KOPT-K1 (cell line): ENCODE measurements around the gene MAML2.
"Not testable (repeated sequence)": the region's sequence is repeated elsewhere in the genome, so short reads cannot be mapped to it uniquely, and the experiment has no call there.

Experiments used
- H3K27ac ChIP-seq: fragments of 200-600 bp; sonication (generic); 2 replicates; pipeline ENCODE4 v1.5.1; 2016; ENCODE audit warnings: antibody characterized with exemption, mild to moderate bottlenecking, low read depth, low read length; ENCODE audit not compliant: poor library complexity, severe bottlenecking
- H3K36me3 ChIP-seq: fragments of 200-600 bp; sonication (generic); 2 replicates; pipeline ENCODE4 v1.5.1; 2017; ENCODE audit warnings: antibody characterized with exemption, mild to moderate bottlenecking, low read length, moderate library complexity; ENCODE audit not compliant: insufficient read depth
- H3K9me3 ChIP-seq: fragments of 200-600 bp; sonication (generic); 2 replicates; pipeline ENCODE4 v1.5.1; 2017; ENCODE audit warnings: antibody characterized with exemption, low read length, mild to moderate bottlenecking; ENCODE audit not compliant: insufficient read depth, poor library complexity, severe bottlenecking

Gene MAML2

GRCh38 chr11:96279018-96279895 is 63.7 kb downstream of the MAML2 start:
- Histone ChIP-seq H3K9me3 (no peaks in the 10 kb centered on the region), H3K27ac (no peak overlapping the region), H3K36me3 (no peaks in the 10 kb centered on the region)

DNA sequence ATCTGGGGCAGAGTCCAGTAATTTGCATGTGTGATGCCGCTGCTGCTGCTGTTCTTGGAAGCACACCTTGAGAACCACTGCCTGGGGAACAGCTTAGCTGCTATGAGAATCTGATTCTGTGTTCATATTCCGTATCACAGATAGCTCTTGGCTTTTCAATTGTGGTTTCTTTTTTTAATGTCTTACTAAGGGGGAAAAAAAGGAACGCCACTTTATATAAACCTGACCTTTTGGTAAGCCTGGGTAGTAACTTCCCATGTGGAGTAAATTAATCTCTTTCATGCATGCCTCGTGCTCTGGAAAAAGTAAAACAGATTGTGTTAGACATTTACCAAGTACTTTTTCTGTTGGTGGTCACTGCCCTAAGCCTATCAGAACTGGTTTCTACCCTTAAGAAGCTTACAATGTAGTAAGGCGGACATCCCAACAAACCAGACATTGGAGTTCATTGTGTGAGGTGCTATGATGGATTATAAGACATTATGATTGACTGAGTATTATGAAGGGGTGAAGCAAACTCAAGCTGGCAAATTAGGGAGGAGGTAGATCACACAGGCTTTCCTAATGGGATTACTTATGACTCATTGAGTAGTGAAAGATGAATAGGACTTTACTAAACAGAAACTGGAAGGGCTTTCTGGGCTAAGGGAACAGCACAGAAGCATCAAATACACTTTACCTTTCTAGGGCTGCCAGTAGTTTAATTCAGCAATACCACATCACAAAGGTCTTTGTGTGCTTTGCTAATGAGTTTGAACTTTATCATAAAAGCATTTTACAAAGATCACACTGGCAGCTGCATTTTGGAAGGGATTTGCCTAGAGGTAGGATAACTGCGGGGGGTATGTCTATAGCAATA is 64.7 kb downstream of the MAML2 start:
- Histone ChIP-seq H3K9me3 (no peaks in the 10 kb centered on the region), H3K36me3 (no peaks in the 10 kb centered on the region), H3K27ac (no peak overlapping the region)

DNA sequence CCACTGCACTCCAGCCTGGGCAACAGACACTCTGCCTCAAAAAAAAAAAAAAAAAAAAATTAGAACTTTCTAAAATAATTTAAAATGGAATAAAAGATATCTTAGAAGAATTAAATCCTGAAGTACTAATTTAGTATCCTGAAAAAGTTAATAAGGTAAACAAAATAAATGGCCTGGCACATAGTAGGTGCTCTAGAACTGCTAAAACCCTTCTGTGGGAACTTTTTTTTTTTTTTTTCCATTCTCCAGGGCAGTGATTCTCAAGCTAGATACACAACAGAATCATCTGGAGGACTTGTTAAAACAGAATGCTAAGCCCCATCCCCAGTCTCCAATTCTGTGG is 65.3 kb downstream of the MAML2 start:
- no peaks in the 10 kb centered on the region for H3K36me3 ChIP-seq
- H3K9me3 ChIP-seq = no peaks in the 10 kb centered on the region
- H3K27ac ChIP-seq = no peak overlapping the region

DNA sequence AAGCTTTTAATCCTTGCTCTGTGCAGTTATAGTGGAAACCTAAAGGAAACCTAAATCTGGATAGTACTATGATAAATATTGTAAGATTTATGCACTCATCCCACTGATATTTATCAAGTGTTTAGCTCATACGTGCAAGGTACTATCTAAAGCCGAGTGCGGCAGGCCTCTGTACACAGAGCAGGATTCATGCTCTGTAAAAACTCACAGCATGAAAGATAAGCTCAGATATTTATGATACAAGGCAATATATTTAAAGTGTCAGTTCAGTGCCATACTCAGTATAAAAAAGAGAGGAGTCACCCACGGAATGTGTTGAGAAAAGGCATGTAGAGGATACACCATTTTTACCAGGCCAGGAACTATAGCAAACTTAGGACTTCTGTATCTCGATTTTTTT is 66.2 kb downstream of the MAML2 start:
- H3K27ac ChIP-seq = no peak overlapping the region
- H3K9me3 ChIP-seq = no peaks in the 10 kb centered on the region
- H3K36me3 ChIP-seq = no peaks in the 10 kb centered on the region

DNA sequence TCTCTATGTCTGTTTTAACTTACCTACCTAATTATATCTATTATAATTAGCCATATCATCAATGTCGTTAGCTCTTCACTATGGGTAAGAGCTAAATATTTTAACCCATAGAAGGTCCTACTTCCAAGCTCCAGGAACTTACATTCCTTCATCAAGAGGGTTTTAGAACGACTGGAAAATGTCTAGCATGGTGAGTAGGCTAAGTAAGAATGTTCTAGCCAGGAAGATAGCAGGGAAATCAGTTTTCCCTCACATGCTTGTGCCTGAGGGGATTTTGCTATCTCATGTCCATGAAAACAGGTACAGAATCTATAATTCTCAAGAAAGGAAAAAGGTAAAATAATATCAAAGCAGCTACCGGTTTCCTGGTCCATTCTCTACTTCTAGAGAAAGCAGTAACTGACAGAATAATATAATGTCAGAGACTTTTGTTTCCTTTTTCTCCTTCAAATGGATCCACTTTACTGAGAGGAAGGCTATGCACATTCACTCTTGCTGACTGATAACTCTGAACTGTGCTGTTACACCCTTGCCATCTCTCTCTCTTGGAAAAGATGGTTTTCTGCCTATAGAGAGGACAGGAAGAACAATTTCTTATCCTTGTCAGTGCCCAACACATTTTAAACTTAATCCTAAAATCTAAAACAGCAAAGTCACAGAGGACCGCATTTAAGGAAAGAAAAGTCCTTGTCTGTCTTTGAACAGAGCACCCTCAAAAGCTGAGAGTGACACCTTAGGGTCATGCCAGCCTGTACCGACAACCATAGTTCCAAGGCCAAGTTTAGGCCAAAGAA is 67.0 kb downstream of the MAML2 start:
- Histone ChIP-seq H3K27ac (no peak overlapping the region), H3K9me3 (no peaks in the 10 kb centered on the region), H3K36me3 (no peaks in the 10 kb centered on the region)

GRCh38 chr11:96273507-96273906 is 69.5 kb downstream of the MAML2 start:
- Histone ChIP-seq H3K27ac (no peak overlapping the region), H3K9me3 (peaks cover 5% of the 10 kb centered on the region), H3K36me3 (no peaks in the 10 kb centered on the region)

DNA sequence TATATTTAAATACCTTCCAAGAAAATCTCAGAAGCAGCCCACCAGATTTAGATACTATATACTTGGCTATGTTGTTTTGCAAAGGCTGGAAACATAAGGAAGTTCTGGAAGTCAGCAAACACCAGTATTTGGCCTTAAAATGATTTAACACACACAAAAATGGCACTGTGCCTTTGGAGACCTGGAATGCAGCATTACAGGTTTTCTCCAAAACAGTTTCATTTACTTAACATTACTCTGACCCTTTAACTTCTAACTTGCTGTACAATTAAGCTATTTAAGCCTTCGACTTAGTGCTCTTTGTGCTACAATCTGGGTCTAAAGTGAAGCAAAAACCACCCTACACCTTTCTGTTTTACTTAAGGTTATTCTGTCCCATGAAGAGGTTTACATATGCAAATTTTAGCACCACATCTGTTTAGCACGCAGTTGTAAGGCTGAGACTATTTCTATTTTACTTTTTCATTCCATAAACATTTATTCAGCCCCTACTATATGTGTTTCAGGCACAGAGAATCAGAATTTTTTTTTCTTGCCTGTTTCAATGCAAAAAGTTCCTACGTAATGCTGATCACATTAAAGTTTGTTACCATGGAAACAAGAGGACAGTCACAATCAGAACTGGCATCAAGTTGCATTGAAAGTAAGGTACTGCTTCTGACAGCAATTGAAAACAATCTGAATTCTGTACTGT is 70.3 kb downstream of the MAML2 start:
- H3K9me3 ChIP-seq = peaks cover 10% of the 10 kb centered on the region
- H3K36me3 ChIP-seq = no peaks in the 10 kb centered on the region
- H3K27ac ChIP-seq = no peak overlapping the region

- peaks cover 10% of the 10 kb centered on the region for H3K9me3 ChIP-seq
Observed at GRCh38 chr11:96271777-96272176, 71.2 kb downstream of the MAML2 start.

DNA sequence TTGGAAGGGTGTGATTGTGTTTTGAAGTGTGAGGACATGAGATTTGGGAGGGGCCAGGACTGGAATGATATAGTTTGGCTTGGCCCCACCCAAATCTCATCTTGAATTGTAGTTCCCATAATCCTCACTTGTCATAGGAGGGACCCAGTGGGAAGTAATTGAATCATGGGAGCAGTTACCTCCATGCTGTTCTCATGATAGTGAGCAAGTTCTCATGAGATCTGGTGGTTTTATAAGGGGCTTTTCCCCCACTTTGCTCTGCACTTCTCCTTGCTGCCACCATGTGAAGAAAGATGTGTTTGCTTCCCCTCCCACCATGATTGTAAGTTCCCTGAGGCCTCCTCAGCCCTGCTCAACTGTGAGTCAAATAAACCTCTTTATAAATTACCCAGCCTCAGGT is 71.6 kb downstream of the MAML2 start:
- H3K27ac ChIP-seq, H3K36me3 ChIP-seq, H3K9me3 ChIP-seq: not testable (repeated sequence)

More at GRCh38 chr11:96271777-96272176, 71.2 kb downstream of the MAML2 start:
- H3K27ac ChIP-seq = no peak overlapping the region
- H3K36me3 ChIP-seq = no peaks in the 10 kb centered on the region

- H3K36me3 ChIP-seq, H3K9me3 ChIP-seq, H3K27ac ChIP-seq: not testable (repeated sequence)
Observed at GRCh38 chr11:96268527-96268926, 74.5 kb downstream of the MAML2 start.

DNA sequence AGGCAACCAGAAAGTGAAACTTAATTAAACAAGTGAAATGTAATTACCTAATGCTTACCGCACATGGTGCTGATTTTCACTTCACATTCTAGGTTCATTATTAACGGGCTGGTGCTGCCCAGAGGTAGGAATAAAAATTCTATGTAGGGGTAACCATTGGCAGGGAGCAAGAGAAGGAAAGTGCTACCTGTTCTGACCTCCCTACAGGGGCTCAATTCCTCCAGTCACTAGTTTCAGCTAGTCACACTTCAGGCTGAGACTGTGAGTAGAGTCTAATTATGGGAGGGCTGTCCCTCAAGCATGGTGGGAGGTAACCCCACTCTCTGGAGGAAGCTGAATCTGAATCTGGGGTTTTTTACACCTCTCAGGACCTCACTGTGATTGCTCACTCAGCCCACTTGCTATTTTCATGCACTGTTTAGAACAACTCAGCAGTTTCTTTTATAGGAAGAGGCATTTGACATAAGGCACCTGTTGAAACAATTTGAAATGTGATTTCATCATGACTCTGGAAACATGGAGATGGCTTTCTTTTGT is 75.4 kb downstream of the MAML2 start:
- Histone ChIP-seq H3K36me3 (no peaks in the 10 kb centered on the region), H3K27ac (no peak overlapping the region), H3K9me3 (peaks cover 10% of the 10 kb centered on the region)

DNA sequence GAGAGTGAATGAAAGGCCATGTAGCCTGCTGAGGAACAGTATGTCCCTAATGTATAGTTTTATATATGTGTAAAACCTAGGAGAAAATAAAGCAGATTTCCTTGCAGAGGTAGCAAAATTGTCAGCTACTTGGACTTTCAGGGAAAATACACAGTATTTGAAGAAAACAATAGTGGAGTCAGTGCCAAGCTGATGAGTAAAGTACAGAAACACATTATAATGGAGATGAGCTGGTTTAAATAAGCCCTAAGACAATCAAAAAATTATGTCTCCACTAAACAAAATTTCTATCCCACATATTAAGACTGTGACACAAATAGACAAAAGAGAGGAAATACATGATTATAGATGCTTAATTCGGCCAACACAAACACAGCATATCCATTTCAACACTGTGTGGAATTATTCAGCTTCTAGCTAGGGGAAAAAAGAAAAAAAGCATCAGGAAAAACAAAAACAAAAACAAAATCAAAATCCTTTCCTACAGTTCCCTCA is 75.9 kb downstream of the MAML2 start:
- Histone ChIP-seq H3K36me3 (no peaks in the 10 kb centered on the region), H3K9me3 (peaks cover 10% of the 10 kb centered on the region), H3K27ac (no peak overlapping the region)

- Histone ChIP-seq H3K36me3 (no peaks in the 10 kb centered on the region), H3K27ac (no peak overlapping the region), H3K9me3 (peaks cover 10% of the 10 kb centered on the region)
Observed at GRCh38 chr11:96265972-96266371, 77.0 kb downstream of the MAML2 start.

GRCh38 chr11:96265220-96265737 is 77.7 kb downstream of the MAML2 start:
- H3K36me3 ChIP-seq = no peaks in the 10 kb centered on the region
- no peak overlapping the region for H3K27ac ChIP-seq
- peaks cover 10% of the 10 kb centered on the region for H3K9me3 ChIP-seq
